ENCODE measurements around the gene WDFY4. TPM values are rescaled to one million over a fixed set of nuclear protein-coding genes. Genes with fewer than 3 reads are reported as not detected.

WDFY4 gene
- polyA plus RNA-seq, 2 of the 4 experiments (the other 2 are of a cell fraction), result not detected

GRCh38 chr10:48659790-48660189 lies 24.9 kb upstream of the WDFY4 start:
- FAIRE-seq (no peak), DNase-seq (ENCODE audit: low read depth in 1 of 2, low spot score in 1 of 2) (no peak), ATAC-seq (no peak)
- no peaks in the 10 kb centered on the region for H3K9me3 ChIP-seq
- POLR2A ChIA-PET, result no interaction called here
- TF ChIP-seq E2F6 (IDR thresholded peaks at IDR 0.05; ENCODE audit: borderline replicate concordance, low read depth), result no peak
- no peak for TF ChIP-seq BHLHE40 (IDR thresholded peaks at IDR 0.05; ENCODE audit: low read depth, low read length)
- TF ChIP-seq, protein P1, sequence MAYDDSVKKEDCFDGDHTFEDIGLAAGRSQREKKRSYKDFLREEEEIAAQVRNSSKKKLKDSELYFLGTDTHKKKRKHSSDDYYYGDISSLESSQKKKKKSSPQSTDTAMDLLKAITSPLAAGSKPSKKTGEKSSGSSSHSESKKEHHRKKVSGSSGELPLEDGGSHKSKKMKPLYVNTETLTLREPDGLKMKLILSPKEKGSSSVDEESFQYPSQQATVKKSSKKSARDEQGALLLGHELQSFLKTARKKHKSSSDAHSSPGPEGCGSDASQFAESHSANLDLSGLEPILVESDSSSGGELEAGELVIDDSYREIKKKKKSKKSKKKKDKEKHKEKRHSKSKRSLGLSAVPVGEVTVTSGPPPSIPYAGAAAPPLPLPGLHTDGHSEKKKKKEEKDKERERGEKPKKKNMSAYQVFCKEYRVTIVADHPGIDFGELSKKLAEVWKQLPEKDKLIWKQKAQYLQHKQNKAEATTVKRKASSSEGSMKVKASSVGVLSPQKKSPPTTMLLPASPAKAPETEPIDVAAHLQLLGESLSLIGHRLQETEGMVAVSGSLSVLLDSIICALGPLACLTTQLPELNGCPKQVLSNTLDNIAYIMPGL (CRISPR knock-in tag; IDR thresholded peaks at IDR 0.05; ENCODE audit: borderline replicate concordance), result no peak
- TF ChIP-seq EHF (CRISPR knock-in tag; IDR thresholded peaks at IDR 0.05), result no peak
- TF ChIP-seq CEBPB (IDR thresholded peaks at IDR 0.05), result no peak
- no peak for TF ChIP-seq MAZ (IDR thresholded peaks at IDR 0.05; ENCODE audit: borderline replicate concordance, low read depth, low read length)
- peak; percentile 23; the same call in 1 of the 3 replicates for TF ChIP-seq CTCF (IDR thresholded peaks at IDR 0.05)
- TF ChIP-seq HES2 (IDR thresholded peaks at IDR 0.05), result no peak
- TF ChIP-seq JUNB (IDR thresholded peaks at IDR 0.05), result no peak
- peak in 1 of 2 experiments; percentile 22; a peak in 2 of 5 replicates for TF ChIP-seq RAD21 (conservative IDR thresholded peaks at IDR 0.05 in 1 of 2, IDR thresholded peaks at IDR 0.05 in 1 of 2)
- no peak for TF ChIP-seq POLR2A (IDR thresholded peaks at IDR 0.05; ENCODE audit: low read length)
- under 1% methylated on average over 2 of the region's 2 CpGs for WGBS (ENCODE audit: missing lambda C conversion rate)
- H3K4me1 ChIP-seq, result 0 out of 3 replicates have a peak, but pooled peaks cover 3% of the 10 kb centered on the region
- H3K4me3 ChIP-seq, result no peak overlapping the region
- CTCF ChIA-PET, result interaction anchor here (1.5 to 10.4 kb wide), 2 partner anchors 54 to 108 kb away, joined by 3 to 315 read pairs; no protein-coding TSS in a partner anchor
- H3K4me2 ChIP-seq, result no peak overlapping the region
- no peak overlapping the region for H3K27ac ChIP-seq

DNA sequence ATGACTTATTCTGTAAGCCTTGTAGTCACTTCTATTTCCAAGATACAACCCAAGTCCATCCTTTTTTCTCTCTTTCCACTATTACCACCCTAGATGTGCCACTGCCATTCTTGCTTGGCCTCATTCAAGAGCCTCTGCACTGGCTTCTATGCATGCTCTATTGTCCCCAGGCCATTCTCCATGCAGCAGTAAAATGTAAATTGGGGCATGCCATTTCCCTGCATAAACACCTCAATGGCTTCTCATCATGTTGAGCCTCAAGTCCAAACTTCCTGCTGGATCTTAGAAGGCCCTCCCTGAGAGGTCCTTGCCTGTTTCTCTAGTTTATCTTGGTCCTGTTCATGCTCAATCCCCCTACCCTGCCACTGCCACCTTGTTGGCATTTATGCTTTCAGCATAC lies 23.2 kb upstream of the WDFY4 start:
- Histone ChIP-seq H3K4me2 (no peak overlapping the region), H3K27ac (no peak overlapping the region), H3K4me3 (no peak overlapping the region), H3K9me3 (no peaks in the 10 kb centered on the region), H3K4me1 (0 out of 3 replicates have a peak, but pooled peaks cover 3% of the 10 kb centered on the region)
- no peak for DNase-seq (ENCODE audit: low read depth in 1 of 2, low spot score in 1 of 2)
- TF ChIP-seq FOSL2 (IDR thresholded peaks at IDR 0.05) (no peak), FOSL2 (CRISPR knock-in tag; IDR thresholded peaks at IDR 0.05) (no peak), CHD2 (IDR thresholded peaks at IDR 0.05; ENCODE audit: low read length, partially characterized antibody) (no peak), CHD4 (IDR thresholded peaks at IDR 0.05; ENCODE audit: borderline replicate concordance) (no peak), BHLHE40 (IDR thresholded peaks at IDR 0.05; ENCODE audit: low read depth, low read length) (no peak), SMC3 (IDR thresholded peaks at IDR 0.05) (no peak), HOXB13 (CRISPR knock-in tag; IDR thresholded peaks at IDR 0.05; ENCODE audit: low read depth) (no peak), ZNF302 (CRISPR knock-in tag; IDR thresholded peaks at IDR 0.05) (no peak), GATA3 (IDR thresholded peaks at IDR 0.05; ENCODE audit: borderline replicate concordance) (no peak), NFE2L2 (conservative IDR thresholded peaks at IDR 0.05; ENCODE audit: low read length) (no peak), RAD21 (conservative IDR thresholded peaks at IDR 0.05 in 1 of 2, IDR thresholded peaks at IDR 0.05 in 1 of 2) (no peak), E2F6 (IDR thresholded peaks at IDR 0.05; ENCODE audit: borderline replicate concordance, low read depth) (no peak), HEYL (CRISPR knock-in tag; IDR thresholded peaks at IDR 0.05) (no peak), POLR2A (IDR thresholded peaks at IDR 0.05; ENCODE audit: low read length) (no peak), FOXS1 (CRISPR knock-in tag; IDR thresholded peaks at IDR 0.05) (no peak), EHMT2 (IDR thresholded peaks at IDR 0.05; ENCODE audit: low read depth) (no peak), JUNB (IDR thresholded peaks at IDR 0.05) (no peak), PBX3 (IDR thresholded peaks at IDR 0.05) (no peak)
- TF ChIP-seq, protein P1 (CRISPR knock-in tag; IDR thresholded peaks at IDR 0.05; ENCODE audit: borderline replicate concordance), result no peak
- TF ChIP-seq, protein P2, sequence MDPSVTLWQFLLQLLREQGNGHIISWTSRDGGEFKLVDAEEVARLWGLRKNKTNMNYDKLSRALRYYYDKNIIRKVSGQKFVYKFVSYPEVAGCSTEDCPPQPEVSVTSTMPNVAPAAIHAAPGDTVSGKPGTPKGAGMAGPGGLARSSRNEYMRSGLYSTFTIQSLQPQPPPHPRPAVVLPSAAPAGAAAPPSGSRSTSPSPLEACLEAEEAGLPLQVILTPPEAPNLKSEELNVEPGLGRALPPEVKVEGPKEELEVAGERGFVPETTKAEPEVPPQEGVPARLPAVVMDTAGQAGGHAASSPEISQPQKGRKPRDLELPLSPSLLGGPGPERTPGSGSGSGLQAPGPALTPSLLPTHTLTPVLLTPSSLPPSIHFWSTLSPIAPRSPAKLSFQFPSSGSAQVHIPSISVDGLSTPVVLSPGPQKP (IDR thresholded peaks at IDR 0.05; ENCODE audit: low read depth, low read length), result no peak
- TF ChIP-seq, protein P3, sequence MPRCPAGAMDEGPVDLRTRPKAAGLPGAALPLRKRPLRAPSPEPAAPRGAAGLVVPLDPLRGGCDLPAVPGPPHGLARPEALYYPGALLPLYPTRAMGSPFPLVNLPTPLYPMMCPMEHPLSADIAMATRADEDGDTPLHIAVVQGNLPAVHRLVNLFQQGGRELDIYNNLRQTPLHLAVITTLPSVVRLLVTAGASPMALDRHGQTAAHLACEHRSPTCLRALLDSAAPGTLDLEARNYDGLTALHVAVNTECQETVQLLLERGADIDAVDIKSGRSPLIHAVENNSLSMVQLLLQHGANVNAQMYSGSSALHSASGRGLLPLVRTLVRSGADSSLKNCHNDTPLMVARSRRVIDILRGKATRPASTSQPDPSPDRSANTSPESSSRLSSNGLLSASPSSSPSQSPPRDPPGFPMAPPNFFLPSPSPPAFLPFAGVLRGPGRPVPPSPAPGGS (IDR thresholded peaks at IDR 0.05), result no peak
- FAIRE-seq, result no peak
- CTCF ChIA-PET, result interaction anchor here (1.2 to 1.5 kb wide), 4 partner anchors 22 to 851 kb away, joined by 3 to 6 read pairs (median 3); no protein-coding TSS in a partner anchor
- POLR2A ChIA-PET, result no interaction called here
- ATAC-seq, result no peak
